Kidney epithelial cell (primary cell): ENCODE data around the gene PRPH2. TPM values are rescaled to one million over a fixed set of nuclear protein-coding genes. Genes with fewer than 3 reads are reported as not detected.

ENCODE experiments used
- DNase-seq: peaks from one replicate; pipeline ENCODE4 v3.0.0-alpha.2; 2010; ENCODE audit warnings: low read depth
- H3K27me3 ChIP-seq: 2 replicates; pipeline ENCODE4 v1.6.0; 2011; ENCODE audit warnings: low read length; ENCODE audit not compliant: control insufficient read depth, insufficient read depth
- H3K36me3 ChIP-seq: 2 replicates; pipeline ENCODE4 v1.5.1; 2011; ENCODE audit warnings: low read length; ENCODE audit not compliant: control insufficient read depth, insufficient read depth
- H3K4me3 ChIP-seq: 2 replicates; pipeline ENCODE4 v1.5.1; 2011; ENCODE audit warnings: low read depth, mild to moderate bottlenecking, control low read depth, low read length
- total RNA-seq: library from RNA; depleted of rRNA; stranded (reverse); fragments of >200 nt; gene quantifications from 2 replicates; pipeline ENCODE4 v1.2.3, GENCODE V29; 2015
- TF ChIP-seq, protein P1 (sequence below): IDR thresholded peaks from 2 replicates; pipeline ENCODE4 v1.5.1; 2011; ENCODE audit warnings: mild to moderate bottlenecking, moderate library complexity, low read length, control low read depth, inconsistent platforms; ENCODE audit not compliant: insufficient read depth, poor library complexity, severe bottlenecking

The PRPH2 gene
- total RNA-seq, 1 donor from 2014 or later: 0.21 TPM

DNA sequence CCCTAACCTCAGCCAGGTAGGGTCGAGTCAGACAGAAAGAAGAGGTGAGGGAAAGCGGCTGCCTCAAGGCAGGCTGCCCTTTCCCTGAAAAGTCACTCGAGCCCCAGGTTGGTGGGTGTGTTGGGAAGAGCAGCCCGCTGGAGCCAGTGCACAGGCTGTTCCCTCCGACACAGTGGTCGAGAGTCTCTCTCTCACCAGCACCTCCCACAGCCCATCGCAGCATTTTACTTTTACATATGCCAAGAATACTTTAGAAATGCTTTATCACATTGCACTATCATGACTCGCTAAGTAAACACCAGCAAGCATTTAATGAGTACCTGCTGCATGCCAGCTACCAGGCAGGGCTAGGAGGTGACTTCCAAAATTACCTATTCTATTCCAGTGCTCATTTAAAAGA is 1.7 kb downstream of the PRPH2 start:
- DNase-seq: no peak
- Histone ChIP-seq H3K4me3 (no peak overlapping the region), H3K27me3 (no peaks in the 10 kb centered on the region), H3K36me3 (no peaks in the 10 kb centered on the region)
- TF ChIP-seq, protein P1, sequence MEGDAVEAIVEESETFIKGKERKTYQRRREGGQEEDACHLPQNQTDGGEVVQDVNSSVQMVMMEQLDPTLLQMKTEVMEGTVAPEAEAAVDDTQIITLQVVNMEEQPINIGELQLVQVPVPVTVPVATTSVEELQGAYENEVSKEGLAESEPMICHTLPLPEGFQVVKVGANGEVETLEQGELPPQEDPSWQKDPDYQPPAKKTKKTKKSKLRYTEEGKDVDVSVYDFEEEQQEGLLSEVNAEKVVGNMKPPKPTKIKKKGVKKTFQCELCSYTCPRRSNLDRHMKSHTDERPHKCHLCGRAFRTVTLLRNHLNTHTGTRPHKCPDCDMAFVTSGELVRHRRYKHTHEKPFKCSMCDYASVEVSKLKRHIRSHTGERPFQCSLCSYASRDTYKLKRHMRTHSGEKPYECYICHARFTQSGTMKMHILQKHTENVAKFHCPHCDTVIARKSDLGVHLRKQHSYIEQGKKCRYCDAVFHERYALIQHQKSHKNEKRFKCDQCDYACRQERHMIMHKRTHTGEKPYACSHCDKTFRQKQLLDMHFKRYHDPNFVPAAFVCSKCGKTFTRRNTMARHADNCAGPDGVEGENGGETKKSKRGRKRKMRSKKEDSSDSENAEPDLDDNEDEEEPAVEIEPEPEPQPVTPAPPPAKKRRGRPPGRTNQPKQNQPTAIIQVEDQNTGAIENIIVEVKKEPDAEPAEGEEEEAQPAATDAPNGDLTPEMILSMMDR: no peak

- no peak for DNase-seq
- no peaks in the 10 kb centered on the region for H3K27me3 ChIP-seq
- H3K36me3 ChIP-seq: no peaks in the 10 kb centered on the region
- H3K4me3 ChIP-seq: no peak overlapping the region
- TF ChIP-seq, protein P1: no peak
Observed at GRCh38 chr6:42715871-42716270, 6.5 kb downstream of the PRPH2 start.

- DNase-seq: no peak
- H3K27me3 ChIP-seq: no peaks in the 10 kb centered on the region
- H3K36me3 ChIP-seq: no peaks in the 10 kb centered on the region
- no peak overlapping the region for H3K4me3 ChIP-seq
- TF ChIP-seq, protein P1: no peak
Observed at GRCh38 chr6:42714098-42714761, 8.2 kb downstream of the PRPH2 start.

- H3K4me3 ChIP-seq: no peak overlapping the region
- no peaks in the 10 kb centered on the region for H3K36me3 ChIP-seq
- no peaks in the 10 kb centered on the region for H3K27me3 ChIP-seq
- DNase-seq: no peak
- TF ChIP-seq, protein P1: no peak
Observed at GRCh38 chr6:42711930-42712329, 10.5 kb downstream of the PRPH2 start.

GRCh38 chr6:42710316-42710715 is 12.1 kb downstream of the PRPH2 start:
- Histone ChIP-seq H3K4me3 (no peak overlapping the region), H3K36me3 (no peaks in the 10 kb centered on the region), H3K27me3 (no peaks in the 10 kb centered on the region)
- TF ChIP-seq, protein P1: no peak
- DNase-seq: no peak

DNA sequence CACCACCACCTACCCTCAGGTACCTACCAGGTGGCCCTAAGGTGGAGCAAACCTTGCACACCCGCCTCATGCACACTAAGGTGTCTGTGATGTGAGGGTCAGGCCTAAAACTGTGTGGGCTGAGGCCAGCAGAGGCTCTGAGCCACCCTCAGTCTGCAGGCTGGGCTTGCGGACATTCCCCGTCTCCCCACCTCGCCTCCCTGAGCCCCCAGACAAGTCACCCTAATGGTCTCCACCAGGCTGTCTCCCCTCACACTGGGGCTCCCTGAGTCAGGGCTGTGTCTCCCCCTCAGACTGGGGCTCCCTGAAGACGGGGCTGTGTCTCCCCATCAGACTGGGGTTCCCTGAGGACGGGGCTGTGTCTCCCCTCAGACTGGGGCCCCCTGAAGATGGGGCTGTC is 12.5 kb downstream of the PRPH2 start:
- H3K27me3 ChIP-seq: no peaks in the 10 kb centered on the region
- TF ChIP-seq, protein P1: no peak
- DNase-seq: no peak
- H3K4me3 ChIP-seq: no peak overlapping the region
- H3K36me3 ChIP-seq: no peaks in the 10 kb centered on the region
